ENCODE results near the gene CROCC.
"Not testable (repeated sequence)": the region's sequence is repeated elsewhere in the genome, so short reads cannot be mapped to it uniquely, and the experiment has no call there.

CROCC gene

GRCh38 chr1:16914928-16915626, 6.7 kb upstream of the CROCC start:
- in situ Hi-C loops (cut with MboI; ENCODE audit: low sequenced_read_pairs), result not testable (repeated sequence)

DNA sequence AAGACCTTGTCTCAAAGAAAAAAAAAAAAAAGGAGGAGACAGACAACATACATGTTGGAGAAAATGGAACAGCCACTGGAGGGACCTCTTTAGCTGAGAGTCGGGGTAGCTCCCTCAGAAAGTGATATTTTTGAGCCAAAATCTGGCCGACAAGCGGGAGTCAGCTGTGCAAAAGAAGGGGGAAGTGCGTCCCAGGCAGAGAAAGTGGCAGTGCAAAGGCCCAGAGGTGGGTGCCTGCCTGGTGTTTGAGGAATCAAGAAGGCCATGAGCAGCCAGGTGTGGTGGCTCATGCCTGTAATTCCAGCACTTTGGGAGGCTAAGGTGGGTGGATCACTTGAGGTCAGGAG, 6.1 kb upstream of the CROCC start:
- in situ Hi-C loops (cut with MboI; ENCODE audit: low sequenced_read_pairs), result no loop called here

GRCh38 chr1:16916036-16916880, 5.5 kb upstream of the CROCC start:
- in situ Hi-C loops (cut with MboI; ENCODE audit: low sequenced_read_pairs), result not testable (repeated sequence)

DNA sequence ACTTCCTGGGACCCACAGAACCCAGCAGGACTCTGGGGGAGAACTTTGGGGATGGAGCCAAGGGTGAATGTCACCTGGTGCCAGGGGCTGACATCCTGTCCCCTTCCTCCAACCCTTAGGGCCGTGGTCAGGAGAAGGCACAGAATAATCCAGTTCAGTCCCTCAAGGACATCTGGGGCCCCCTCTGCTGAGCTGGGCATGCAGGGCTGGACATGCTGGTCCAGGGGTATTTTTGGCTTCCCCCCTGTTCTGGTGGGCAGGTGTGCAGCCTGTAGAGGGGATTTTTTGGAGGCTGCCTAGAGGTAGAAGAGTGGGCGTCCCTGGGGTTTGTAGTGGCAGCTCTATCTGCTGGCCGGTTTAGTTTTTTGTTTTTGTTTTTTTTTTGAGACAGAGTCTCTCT, 3.4 kb upstream of the CROCC start:
- in situ Hi-C loops (cut with MboI; ENCODE audit: low sequenced_read_pairs), result no loop called here

DNA sequence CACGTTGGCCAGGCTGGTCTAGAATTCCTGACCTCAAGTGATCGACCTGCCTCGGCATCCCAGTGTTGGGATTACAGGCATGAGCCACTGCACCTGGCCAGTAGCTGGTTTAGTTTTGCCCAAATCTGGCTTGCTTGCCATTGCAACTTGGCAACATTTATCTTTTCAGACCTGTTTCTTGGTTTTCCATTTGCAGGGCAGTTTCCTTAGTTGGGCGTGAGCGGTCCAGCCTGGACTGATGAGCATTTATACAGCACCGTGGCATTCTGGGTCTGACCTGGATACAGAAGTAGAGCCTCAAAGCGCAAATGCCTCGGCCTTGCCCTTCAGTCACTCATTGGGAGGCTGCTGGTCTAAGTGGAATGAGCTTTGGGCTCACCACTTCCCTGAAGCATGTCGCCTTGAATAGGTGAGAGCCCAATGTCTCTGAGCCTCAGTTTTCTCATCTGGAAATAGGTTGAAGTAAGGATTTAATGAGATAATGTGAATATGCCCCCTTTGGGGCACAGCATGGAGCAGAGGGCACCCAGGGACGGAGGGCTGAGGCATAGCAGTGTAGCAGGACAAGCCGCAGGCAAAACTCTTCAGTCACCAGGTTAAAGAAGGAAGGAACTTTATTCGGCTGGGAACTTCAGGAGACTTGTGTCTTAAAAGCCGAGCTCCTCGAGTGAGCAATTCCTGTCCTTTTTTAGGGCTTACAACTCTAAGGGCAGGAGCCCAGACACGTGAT, 2.6 kb upstream of the CROCC start:
- in situ Hi-C loops (cut with MboI; ENCODE audit: low sequenced_read_pairs), result not testable (repeated sequence)

DNA sequence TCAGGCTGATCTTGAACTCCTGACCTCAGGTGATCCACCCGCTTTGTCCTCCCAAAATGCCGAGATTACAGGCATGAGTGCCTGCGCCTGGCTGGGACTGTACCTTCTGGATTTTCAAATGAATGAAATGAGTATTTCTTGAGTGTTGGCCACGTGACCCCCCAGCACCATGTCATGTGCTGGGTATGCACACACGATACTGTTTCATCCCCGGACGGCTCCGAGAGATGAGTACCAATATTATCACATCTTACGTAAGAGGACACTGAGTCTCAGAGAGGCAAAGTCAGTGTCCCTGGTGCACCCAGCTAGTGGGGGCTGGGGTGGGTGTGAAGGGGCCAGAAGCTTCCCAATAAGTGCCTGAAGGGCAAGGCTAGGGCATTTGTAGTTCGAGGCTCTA, 780 bp upstream of the CROCC start:
- in situ Hi-C loops (cut with MboI; ENCODE audit: low sequenced_read_pairs), result no loop called here

GRCh38 chr1:16922466-16922865, 735 bp downstream of the CROCC start:
- in situ Hi-C loops (cut with MboI; ENCODE audit: low sequenced_read_pairs), result no loop called here

GRCh38 chr1:16922885-16923431, 1.2 kb downstream of the CROCC start:
- in situ Hi-C loops (cut with MboI; ENCODE audit: low sequenced_read_pairs), result no loop called here

DNA sequence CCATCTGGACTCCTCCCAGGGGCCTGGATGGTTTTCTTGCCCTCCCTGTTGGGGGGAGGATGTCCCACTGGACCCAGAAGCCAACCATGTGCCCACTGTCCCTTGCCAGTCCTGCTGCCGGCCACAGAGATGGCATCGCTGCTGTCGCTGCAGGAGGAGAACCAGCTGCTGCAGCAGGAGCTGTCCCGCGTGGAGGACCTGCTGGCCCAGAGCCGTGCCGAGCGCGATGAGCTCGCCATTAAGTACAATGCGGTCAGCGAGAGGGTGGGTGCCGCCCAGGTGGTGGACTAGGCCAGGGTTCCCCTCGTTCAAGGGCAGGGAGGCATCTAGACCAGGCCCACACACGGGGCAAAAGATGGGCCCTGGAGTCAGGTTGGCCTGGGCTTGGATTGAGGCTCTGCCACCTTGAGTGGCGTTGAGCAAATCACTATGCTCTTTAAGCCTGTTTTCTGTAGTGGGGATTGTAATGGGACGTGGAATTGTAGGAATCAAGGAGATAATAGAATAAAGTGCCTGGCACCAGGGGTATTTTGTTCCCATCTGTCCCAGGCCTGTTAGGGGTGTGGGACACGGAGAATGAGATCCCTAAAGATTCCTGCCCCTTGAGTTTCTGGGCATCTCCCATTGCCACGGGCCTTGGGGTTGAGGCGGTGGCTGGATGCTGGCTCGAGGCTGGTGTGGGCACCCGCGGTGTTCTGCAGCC, 2.6 kb downstream of the CROCC start:
- in situ Hi-C loops (cut with MboI; ENCODE audit: low sequenced_read_pairs), result no loop called here

- in situ Hi-C loops (cut with MboI; ENCODE audit: low sequenced_read_pairs), result no loop called here
Measured at GRCh38 chr1:16924919-16925477, 3.3 kb downstream of the CROCC start.

DNA sequence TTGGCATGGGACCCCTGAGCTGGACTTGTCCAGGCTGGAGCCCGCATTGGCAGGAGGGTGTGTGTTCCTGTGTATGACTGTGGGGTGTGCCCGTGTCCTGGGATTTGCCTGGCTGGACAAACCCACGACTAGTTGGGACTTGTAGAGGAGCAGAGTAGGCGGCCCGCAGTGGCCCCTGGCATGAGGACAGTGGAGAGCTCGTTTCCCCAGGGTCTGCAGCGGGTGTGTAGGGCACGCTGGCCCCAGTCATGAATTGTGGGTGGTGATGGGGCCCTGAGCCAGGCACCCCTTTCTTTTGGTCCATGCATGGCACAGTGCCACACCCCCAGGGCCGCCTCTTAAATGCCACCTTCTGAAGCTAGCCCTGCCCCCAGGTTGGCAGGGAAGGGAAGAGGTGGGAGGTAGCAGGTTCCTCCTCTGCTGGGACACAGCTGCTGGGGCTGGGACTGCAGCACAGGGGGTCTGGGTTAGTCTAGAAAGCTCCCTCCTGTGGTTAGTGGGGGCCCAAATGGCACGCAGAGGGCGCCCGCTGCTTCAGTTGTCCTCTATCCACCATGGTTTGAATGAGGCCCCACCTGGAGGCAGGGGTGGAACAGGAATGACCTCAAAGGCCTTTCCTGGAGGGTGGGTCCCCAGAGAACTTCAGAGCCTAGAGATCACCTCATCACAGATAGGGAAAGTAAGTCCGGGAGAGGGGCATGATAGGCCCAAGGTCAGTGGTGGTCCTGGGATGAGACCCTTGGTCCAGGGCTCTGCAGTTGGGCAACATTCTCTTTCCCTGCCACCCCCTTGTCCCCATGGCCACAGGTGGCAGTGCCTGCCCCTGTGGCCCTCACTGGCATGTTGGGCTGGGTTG, 4.1 kb downstream of the CROCC start:
- in situ Hi-C loops (cut with MboI; ENCODE audit: low sequenced_read_pairs), result no loop called here

GRCh38 chr1:16926491-16927073, 4.9 kb downstream of the CROCC start:
- in situ Hi-C loops (cut with MboI; ENCODE audit: low sequenced_read_pairs), result no loop called here

DNA sequence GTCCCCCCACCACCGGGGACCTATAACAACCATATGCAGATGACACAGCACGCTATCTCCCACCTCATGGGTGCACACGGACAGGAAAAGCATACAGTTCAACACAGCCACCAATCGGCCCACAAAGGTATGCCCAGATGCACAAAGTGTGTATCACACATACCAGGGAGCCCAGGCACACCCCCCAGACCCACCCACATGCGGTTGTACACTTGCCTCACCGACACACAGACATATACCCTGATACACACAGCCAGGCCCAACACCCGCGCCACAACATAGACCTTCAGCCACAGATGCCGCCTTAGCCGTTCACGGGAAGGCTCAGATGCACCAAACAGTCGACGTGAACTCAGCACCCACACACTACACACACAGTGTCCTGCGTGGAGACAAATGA, 5.5 kb downstream of the CROCC start:
- in situ Hi-C loops (cut with MboI; ENCODE audit: low sequenced_read_pairs), result no loop called here

DNA sequence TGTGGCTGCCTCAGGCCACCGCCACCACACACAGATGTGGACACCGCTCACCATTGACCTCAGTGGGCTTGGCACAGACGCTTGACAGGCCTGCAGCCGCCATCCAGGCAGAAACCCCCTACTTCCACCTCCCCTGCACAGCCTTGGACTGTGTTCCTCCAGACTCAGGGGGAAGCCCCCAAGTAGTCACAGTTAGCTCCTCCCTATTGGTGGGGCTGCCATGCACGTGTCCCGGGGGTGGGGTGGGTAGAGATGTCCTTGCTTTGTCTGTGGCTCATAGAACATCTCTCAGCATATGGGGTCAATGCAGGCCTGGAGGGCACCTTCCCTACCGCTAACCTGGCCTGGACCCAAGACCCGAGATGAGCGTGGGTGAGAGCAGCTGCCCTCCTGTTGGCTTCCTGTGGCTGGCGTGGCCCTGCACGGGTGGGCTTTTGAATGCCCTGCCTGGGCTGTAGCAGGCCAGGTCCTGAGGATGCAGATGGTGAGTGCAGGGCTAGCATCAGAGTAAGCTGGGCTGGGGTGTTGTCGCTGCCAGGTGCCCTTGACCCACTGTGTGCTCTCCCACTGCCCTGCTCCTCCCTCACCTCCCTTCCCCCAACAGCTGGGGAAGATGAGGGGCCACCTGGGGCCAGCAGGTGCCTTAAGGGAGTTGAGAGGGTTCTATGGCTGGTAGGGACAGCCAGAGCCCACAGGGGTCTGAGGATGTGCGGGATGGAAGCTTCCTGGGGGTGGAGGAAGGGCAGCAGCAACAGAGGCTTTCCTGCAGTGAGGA, 6.2 kb downstream of the CROCC start:
- in situ Hi-C loops (cut with MboI; ENCODE audit: low sequenced_read_pairs), result no loop called here

GRCh38 chr1:16929146-16930041, 7.7 kb downstream of the CROCC start:
- in situ Hi-C loops (cut with MboI; ENCODE audit: low sequenced_read_pairs), result not testable (repeated sequence)

- in situ Hi-C loops (cut with MboI; ENCODE audit: low sequenced_read_pairs), result not testable (repeated sequence)
Measured at GRCh38 chr1:16931206-16931934, 9.6 kb downstream of the CROCC start.

DNA sequence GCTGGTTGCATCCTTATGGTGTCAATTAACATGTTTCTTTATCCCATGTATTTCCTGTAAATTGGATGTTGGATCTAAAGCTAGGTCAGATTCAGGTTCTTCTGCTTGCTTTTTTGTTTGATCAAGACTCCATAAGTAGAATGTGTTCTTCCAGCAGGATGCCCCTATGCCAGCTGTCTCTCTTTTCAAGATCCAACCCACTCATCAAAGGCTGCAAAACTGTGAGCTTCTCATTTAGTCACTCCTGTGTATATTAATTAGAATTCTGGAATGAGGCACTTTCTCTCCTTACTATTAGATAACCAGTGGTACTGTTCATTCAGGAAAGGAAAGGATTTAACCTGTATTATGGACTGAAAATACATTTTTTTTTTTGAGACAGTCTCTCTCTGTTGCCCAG, 12.2 kb downstream of the CROCC start:
- in situ Hi-C loops (cut with MboI; ENCODE audit: low sequenced_read_pairs), result not testable (repeated sequence)

Measured in hTERT RPE-1 (cell line).